Endodermal cell (in vitro differentiated cells): Measurements from ENCODE around the gene PTMS. TPM values are rescaled to one million over a fixed set of nuclear protein-coding genes. Genes with fewer than 3 reads are reported as not detected.

Experiments
- DNase-seq: peaks from one replicate; pipeline ENCODE4 v3.0.0-alpha.2; 2017
- H3K27ac ChIP-seq: 2 replicates; pipeline ENCODE4 v1.5.1; 2013; ENCODE audit warnings: mild to moderate bottlenecking, low read depth, low read length, moderate library complexity
- H3K27me3 ChIP-seq: 2 replicates; pipeline ENCODE4 v1.6.1; 2013; ENCODE audit warnings: mild to moderate bottlenecking, low read length, moderate library complexity; ENCODE audit not compliant: insufficient read depth, control insufficient read depth, poor library complexity, severe bottlenecking
- H3K36me3 ChIP-seq: 2 replicates; pipeline ENCODE4 v1.7.0; 2013; ENCODE audit warnings: mild to moderate bottlenecking, low read length, moderate library complexity; ENCODE audit not compliant: control insufficient read depth, insufficient read depth
- H3K4me1 ChIP-seq: one replicate; pipeline ENCODE4 v1.7.0; 2013; ENCODE audit warnings: low read length; ENCODE audit not compliant: control insufficient read depth, insufficient read depth
- H3K4me3 ChIP-seq: 2 replicates; pipeline ENCODE4 v1.5.1; 2013; ENCODE audit warnings: mild to moderate bottlenecking, low read length, moderate library complexity
- H3K9ac ChIP-seq: 2 replicates; pipeline ENCODE4 v1.6.1; 2013; ENCODE audit warnings: mild to moderate bottlenecking, low read length, moderate library complexity; ENCODE audit not compliant: poor library complexity, severe bottlenecking; ENCODE audit errors: extremely low read depth
- H3K9me3 ChIP-seq: 2 replicates; pipeline ENCODE4 v1.6.1; 2013; ENCODE audit warnings: mild to moderate bottlenecking, low read length, moderate library complexity; ENCODE audit not compliant: control insufficient read depth
- H3K27ac Mint-ChIP-seq: 2 replicates; pipeline ENCODE4 v1.8.0; 2020; ENCODE audit warnings: mixed read lengths
- H3K27me3 Mint-ChIP-seq: 2 replicates; pipeline ENCODE4 v1.8.0; 2021; ENCODE audit warnings: mild to moderate bottlenecking, mixed read lengths; ENCODE audit not compliant: insufficient read depth
- H3K36me3 Mint-ChIP-seq: 2 replicates; pipeline ENCODE4 v1.8.0; 2020; ENCODE audit warnings: low read depth, mixed read lengths
- H3K4me1 Mint-ChIP-seq: 2 replicates; pipeline ENCODE4 v1.8.0; 2020; ENCODE audit warnings: mixed read lengths
- H3K4me3 Mint-ChIP-seq: 2 replicates; pipeline ENCODE4 v1.8.0; 2020; ENCODE audit warnings: mild to moderate bottlenecking, moderate library complexity, mixed read lengths
- H3K9me3 Mint-ChIP-seq: 2 replicates; pipeline ENCODE4 v1.8.0; 2020; ENCODE audit warnings: mild to moderate bottlenecking, mixed read lengths
- WGBS, 2 experiments: methylation state at CpG; one replicate each; pipeline versions ENCODE4 v1.1.5 to v1.1.7; 2013; ENCODE audit warnings: missing lambda C conversion rate in 2 of 2, mixed read lengths in 1 of 2; ENCODE audit not compliant: insufficient coverage in 1 of 2, insufficient read length in 1 of 2; 5-methylcytosine and 5-hydroxymethylcytosine counted together
- total RNA-seq, 2 donors: library from RNA; stranded (reverse); fragmentation: NEBNext Ultra II Directional in 1 of 2; extraction: Animal tissue kit (Norgen Biotek cat#: 25700) in 1 of 2; gene quantifications; 2 replicates in 1 of 2; 3 replicates in 1 of 2; pipeline ENCODE4 v1.2.1, GENCODE V29; 2021
- TF ChIP-seq, protein P1 (sequence below): fragments of 200-600 bp; sonication (generic); conservative IDR thresholded peaks from 2 replicates; pipeline ENCODE4 v1.5.0; 2021; ENCODE audit warnings: antibody characterized with exemption, mild to moderate bottlenecking

The PTMS gene
- total RNA-seq, 2 donors from 2014 or later, result 637 to 888 TPM

DNA sequence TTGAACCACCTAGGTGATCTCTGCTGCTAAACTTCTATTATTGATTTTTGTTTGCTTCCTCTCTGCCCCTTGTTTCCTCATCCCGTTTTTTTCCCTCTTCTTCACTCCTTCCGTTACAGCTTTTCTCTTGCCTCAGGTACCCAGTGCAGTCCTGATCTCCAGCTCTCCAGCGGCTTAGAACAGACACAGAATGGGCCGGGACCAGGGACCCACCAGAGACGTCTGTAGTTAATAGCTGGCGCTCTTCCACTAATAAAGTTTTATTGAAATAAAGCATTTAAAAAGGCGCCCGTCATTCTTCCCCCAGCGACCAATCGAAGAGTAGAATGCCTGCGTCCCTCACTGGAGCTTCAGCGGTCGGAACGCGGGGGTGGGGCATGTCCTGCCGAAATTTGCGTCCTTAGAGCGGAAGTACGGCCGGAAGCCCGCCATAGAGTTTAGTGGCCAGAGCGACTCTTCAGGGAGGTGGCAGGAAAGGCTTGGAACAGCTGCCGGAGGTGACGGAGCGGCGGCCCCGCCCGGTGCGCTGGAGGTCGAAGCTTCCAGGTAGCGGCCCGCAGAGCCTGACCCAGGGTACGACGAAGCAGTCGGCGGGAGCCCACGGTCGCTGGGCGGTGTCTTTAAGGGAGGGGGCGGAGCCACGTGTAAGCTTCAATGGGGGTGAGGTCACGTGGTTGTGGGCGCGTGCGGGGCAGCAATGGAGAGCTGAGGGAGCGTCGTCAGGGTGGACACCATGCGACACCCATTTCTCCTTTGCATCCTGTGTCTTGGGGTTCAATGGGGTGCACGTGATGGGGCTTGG is 42.4 kb upstream of the PTMS start, which contains the start of gene COPS7A:
Gene COPS7A, plus strand, starts transcription at position 440 of the 802 bp plus-strand sequence. CDS start 611 bp downstream, outside the sequence.
- Histone ChIP-seq H3K9me3 (no peaks in the 10 kb centered on the region), H3K4me1 (peaks cover 6% of the 10 kb centered on the region), H3K36me3 (peaks cover 6% of the 10 kb centered on the region), H3K27ac (peak within 1 kb of the TSS; percentile 80), H3K9ac (peak within 1 kb of the TSS; percentile 52), H3K4me3 (peak within 1 kb of the TSS; percentile 90), H3K27me3 (no peaks in the 10 kb centered on the region)
- H3K4me1 Mint-ChIP-seq, result peaks cover 22% of the 10 kb centered on the region
- H3K36me3 Mint-ChIP-seq, result peaks cover 15% of the 10 kb centered on the region
- H3K4me3 Mint-ChIP-seq, result peak within 1 kb of the TSS; percentile 62
- WGBS, 2 experiments, result 0 to 1% methylated on average over 24 to 49 of the region's 49 CpGs
- H3K27ac Mint-ChIP-seq, result peak within 1 kb of the TSS; percentile 82
- TF ChIP-seq, protein P1, sequence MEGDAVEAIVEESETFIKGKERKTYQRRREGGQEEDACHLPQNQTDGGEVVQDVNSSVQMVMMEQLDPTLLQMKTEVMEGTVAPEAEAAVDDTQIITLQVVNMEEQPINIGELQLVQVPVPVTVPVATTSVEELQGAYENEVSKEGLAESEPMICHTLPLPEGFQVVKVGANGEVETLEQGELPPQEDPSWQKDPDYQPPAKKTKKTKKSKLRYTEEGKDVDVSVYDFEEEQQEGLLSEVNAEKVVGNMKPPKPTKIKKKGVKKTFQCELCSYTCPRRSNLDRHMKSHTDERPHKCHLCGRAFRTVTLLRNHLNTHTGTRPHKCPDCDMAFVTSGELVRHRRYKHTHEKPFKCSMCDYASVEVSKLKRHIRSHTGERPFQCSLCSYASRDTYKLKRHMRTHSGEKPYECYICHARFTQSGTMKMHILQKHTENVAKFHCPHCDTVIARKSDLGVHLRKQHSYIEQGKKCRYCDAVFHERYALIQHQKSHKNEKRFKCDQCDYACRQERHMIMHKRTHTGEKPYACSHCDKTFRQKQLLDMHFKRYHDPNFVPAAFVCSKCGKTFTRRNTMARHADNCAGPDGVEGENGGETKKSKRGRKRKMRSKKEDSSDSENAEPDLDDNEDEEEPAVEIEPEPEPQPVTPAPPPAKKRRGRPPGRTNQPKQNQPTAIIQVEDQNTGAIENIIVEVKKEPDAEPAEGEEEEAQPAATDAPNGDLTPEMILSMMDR, result no peak
- H3K27me3 Mint-ChIP-seq, result peaks cover 6% of the 10 kb centered on the region
- no peaks in the 10 kb centered on the region for H3K9me3 Mint-ChIP-seq
- peak; percentile 100 for DNase-seq

DNA sequence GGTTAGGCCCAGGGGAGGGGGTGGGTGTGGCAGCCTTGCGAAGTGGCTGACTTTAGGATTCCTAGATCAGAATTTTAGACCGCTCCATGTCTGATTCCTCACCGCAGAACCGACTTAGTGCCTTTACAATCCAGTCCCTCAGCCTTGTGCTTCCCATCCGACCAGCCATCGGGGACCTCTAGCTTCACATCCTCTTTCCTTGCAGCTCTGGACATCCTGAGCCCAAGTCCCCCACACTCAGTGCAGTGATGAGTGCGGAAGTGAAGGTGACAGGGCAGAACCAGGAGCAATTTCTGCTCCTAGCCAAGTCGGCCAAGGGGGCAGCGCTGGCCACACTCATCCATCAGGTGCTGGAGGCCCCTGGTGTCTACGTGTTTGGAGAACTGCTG is 41.8 kb upstream of the PTMS start:
- Histone ChIP-seq H3K4me3 (peak overlapping the region; percentile 90), H3K9ac (peak overlapping the region; percentile 52), H3K27me3 (no peaks in the 10 kb centered on the region), H3K27ac (peak overlapping the region; percentile 80), H3K9me3 (no peaks in the 10 kb centered on the region), H3K36me3 (peaks cover 6% of the 10 kb centered on the region), H3K4me1 (peaks cover 6% of the 10 kb centered on the region)
- 30 to 37% methylated on average over 8 to 10 of the region's 10 CpGs for WGBS, 2 experiments
- no peaks in the 10 kb centered on the region for H3K9me3 Mint-ChIP-seq
- H3K4me3 Mint-ChIP-seq, result peak overlapping the region; percentile 62
- peaks cover 3% of the 10 kb centered on the region for H3K27me3 Mint-ChIP-seq
- DNase-seq, result no peak
- TF ChIP-seq, protein P1, result no peak
- peaks cover 22% of the 10 kb centered on the region for H3K4me1 Mint-ChIP-seq
- H3K36me3 Mint-ChIP-seq, result peaks cover 21% of the 10 kb centered on the region
- peak overlapping the region; percentile 82 for H3K27ac Mint-ChIP-seq

DNA sequence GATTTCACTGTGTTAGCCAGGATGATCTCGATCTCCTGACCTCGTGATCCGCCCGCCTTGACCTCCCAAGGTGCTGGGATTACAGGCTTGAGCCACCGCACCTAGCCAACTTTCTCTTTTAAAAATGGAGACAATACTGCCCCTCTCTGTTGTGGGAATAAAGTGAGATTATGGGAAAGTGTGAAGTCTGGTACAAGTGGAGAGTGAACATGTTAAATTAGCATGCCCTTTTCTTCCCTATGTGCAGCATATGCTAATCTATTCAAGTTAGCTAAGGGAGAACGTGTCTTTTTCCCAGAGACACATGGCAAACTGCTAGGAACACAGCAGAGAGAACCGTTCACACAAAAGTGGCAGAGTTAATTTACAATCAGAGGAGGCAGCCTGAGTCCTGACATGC is 40.8 kb upstream of the PTMS start:
- peak overlapping the region; percentile 90 for H3K4me3 ChIP-seq
- Mint-ChIP-seq H3K9me3 (no peaks in the 10 kb centered on the region), H3K4me3 (peak overlapping the region; percentile 62), H3K36me3 (peaks cover 30% of the 10 kb centered on the region), H3K27me3 (no peaks in the 10 kb centered on the region), H3K27ac (no peak overlapping the region), H3K4me1 (peaks cover 19% of the 10 kb centered on the region)
- H3K4me1 ChIP-seq, result peaks cover 6% of the 10 kb centered on the region
- TF ChIP-seq, protein P1, result no peak
- H3K27me3 ChIP-seq, result no peaks in the 10 kb centered on the region
- H3K36me3 ChIP-seq, result peaks cover 15% of the 10 kb centered on the region
- WGBS, 2 experiments, result 87 to 92% methylated on average over 2 to 7 of the region's 7 CpGs
- DNase-seq, result no peak
- no peak overlapping the region for H3K9ac ChIP-seq
- H3K27ac ChIP-seq, result no peak overlapping the region
- no peaks in the 10 kb centered on the region for H3K9me3 ChIP-seq
